Measurements from ENCODE around the gene AGO3.
A peak's percentile ranks its signal among the peaks of the same experiment; 100 is the strongest.

The AGO3 gene

DNA sequence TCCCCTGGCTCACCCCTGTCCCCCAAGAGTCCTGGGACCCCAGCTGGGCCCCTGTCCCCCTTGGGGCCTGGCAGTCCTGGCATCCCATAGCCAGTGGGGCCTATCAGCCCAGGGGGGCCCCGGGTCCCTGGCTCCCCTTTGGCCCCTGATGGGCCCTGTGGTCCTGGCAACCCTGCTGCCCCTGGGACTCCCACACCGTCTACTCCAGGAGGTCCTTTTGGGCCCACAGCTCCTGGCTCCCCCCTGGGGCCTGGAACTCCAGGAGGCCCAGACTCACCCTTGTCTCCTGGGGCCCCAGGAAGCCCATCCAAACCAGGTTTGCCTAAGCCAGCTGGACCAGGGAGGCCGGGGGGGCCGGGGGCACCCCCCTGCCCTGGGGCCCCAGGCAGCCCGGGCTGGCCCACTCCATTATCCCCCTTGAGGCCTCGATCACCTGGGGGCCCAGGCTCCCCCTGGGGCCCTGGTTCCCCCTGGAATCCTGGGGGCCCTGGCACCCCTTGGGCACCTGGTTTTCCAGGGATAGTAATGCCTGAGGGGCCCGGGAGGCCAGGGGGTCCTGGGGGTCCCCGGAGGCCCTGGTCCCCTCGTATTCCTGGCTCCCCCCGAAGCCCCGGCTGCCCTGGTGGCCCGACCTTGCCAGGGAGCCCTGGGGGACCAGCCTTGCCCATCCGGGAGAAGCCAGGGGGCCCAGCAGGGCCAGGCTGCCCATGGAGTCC is 167.9 kb downstream of the AGO3 start:
- no peak for DNase-seq

DNA sequence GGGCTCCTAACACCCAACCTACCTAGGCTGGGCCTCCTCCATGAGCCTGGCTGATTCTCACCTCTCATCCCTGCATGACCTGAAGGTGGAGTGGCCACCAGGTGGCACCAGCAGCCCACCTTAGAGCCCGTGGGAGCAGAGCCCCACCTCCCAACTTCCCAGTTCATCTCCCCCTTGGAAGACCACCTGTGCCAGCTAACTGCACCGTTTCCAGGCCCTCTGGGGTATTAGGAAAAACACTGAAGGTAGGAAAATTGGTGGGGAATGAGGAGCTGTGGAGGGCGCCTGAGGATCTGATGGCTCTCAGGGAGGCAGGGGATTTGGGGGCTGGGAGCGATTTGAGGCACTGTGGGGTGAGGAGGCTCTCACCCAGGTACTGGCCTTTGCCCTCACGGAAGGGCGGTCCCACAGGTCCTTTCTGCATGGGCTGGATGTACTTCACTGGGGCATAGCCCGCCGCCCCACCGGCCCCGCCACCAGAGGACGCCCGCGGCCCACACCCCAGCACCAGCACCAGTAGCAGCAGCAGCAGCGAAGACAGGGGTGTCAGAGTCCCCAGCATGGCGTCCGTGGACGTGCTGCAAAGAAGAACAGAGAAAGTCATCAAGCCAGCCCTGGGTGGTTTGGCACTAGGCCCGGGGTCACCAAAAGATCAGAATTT is 168.9 kb downstream of the AGO3 start:
- DNase-seq: peak; percentile 61

GRCh38 chr1:36100376-36100775 is 169.5 kb downstream of the AGO3 start:
- no peak for DNase-seq

GRCh38 chr1:36101546-36101945 is 170.6 kb downstream of the AGO3 start:
- no peak for DNase-seq

DNA sequence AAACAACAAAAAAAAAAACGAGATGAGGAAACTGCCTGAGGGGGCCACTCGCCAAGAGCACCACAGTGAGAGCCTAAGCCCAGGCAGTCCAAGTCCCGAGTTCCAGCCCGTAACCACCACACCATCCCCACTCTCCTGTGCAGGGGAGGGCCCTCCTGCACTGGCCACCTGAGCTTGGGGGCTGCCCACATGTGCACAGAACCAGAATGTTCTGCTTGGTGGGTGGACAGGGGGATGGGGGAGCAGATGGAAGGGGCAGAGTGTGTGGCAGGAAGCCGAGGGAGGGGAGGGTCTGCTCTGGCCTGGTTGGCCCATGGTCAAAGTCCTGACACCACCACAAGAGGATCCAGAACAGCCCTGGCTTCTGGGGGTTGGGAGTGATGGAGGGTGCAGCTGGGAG is 175.4 kb downstream of the AGO3 start:
- no peak for DNase-seq

DNA sequence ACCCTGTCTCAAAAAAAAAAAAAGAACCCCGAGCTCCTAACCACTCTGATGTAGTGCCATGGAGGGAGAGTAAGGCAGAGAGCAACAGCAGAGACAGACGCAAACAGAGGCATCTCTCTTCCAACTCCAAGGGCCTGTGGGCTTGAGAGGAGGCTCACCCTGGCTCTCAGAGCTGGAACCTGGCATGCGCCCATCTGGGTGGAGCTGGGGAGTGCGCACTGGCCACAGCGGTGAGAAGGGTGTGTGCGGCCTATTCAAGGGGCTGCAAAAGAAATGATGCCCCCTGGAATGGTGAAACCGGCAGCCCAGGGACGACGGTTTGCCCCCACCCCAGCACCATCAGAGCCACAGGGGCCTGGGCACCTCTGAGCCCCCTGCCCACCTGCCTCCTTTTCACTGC is 176.5 kb downstream of the AGO3 start:
- no peak for DNase-seq

- no peak for DNase-seq
Measured at GRCh38 chr1:36108314-36108713, 177.4 kb downstream of the AGO3 start.

DNA sequence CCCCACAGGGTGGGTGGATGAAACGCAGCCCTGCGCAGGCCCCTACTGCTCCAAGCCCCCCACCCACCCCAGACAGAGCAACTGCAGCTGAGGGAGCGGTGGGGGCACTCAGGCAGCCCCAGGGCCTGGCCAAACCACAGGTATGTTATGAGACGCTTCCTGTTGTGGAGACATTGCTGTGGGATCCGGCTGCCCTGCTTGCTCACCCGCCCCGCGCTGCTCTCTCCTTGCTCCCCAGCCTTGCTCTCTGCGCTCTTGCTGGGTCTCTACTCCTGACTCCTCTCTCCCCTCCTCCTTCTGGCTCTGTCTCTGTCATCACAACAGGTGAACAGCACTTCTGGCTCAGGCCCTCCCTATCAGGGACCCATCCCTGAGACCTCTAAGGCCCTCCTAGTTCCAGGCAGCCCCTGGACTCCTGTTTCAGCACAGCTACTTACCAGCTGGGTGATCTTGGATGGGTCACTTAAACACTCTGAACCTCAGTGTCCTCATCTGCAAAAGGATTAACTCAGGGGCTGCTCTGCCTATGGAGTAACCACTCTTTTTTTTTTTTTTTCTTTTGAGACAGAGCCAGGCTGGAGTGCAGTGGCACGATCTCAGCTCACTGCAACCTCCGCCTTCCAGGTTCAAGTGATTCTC is 178.3 kb downstream of the AGO3 start:
- DNase-seq: no peak

DNA sequence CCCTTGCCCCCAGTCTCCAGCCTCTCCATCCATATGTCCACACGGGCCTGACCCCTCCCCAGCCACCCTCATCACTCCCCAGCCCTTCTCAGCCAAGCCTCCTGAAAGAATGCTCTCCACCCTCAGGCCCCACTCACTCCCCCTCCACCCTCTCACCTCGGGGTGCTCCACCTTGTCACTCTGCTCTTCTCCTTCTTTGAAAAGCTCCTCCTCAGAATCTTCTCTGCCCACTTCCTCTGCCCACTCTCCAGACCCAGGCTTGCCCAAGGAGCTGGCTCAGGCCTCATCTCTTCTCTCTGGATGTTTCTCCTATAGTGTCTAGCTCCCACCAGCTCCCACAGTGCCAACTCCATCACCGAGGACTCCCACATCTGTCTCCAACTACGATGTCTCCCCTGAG is 180.2 kb downstream of the AGO3 start:
- no peak for DNase-seq

- DNase-seq: no peak
Measured at GRCh38 chr1:36112823-36113222, 181.9 kb downstream of the AGO3 start.

DNA sequence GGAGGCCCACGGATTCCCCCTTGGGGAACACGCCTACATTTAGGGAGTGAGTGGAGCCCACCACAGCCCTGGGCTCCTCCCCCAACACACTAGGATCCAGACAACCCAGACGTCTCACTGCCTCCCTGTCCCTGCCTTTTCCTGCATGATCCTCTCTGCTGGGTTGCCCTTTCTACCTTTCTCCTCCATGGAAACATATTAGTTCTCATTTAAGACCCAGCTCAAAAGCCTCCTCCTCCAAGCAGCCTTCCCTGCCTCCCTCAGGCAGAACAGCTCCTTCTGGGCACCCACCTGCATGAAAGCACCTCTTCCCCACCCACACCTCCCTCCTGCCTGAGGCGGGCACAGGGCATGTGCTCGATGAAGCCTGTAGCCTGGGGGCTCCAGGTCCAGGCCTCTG is 183.5 kb downstream of the AGO3 start:
- no peak for DNase-seq

DNA sequence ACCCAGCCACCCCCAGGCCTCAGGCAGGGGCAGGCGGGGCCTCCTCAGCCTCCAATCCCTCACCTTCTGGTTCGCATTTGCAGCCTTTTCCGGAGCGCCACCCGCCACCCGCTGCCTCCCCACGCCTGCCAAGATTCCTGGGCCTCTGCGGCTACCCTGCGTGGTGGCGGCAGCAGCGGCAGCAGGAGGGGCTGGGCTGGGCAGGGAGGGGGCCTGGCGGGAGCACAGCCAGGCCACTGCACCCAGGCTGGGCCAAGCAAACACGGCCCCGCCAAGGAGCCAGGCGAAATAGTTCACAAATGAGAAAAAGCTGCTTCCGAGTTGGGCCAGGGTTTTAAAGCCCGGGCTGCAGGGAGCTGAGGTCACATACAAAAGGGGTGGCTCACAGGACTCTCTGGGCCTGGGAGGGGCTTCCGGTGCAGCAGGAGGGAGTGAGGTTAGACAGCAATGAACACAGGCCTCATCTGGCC is 184.3 kb downstream of the AGO3 start:
- no peak for DNase-seq

DNA sequence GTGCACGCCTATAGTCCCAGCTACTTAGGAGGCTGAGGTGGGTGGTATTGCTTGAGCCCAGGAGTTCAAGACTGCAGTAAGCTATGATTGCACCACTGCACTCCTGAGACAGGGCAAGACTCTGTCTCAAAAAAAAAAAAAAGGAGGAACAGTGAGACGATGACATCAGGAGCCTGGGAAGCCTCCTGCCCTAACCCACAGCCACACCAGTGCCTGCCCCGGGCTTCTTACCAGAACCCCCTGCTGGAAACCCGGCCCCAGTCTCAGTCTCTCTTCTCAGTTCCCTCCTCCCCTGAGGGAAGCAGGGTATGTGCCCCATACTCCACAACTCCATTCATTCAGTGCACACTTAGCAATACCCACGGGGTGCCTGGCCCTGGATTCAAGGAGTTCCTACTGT is 185.0 kb downstream of the AGO3 start:
- no peak for DNase-seq

DNA sequence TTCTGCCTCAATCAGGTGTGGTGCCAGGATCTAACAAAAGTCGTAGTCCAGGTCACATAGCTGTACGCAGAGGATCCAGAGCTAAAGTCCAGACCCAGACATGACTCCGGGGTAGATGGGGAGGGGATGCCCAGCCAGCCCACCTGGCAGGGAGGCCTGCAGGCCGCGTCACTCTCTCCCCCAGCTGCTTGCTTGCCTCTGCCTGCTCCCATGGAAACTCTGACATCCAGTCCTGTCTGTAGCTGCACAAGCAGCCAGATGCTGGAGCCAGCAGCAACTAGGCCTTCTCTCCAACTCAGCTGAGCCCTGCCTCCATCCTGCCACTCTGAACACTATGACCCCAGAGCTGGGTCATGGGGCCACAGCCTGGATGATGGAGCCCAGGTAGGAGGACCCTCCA is 186.0 kb downstream of the AGO3 start:
- DNase-seq: no peak

- DNase-seq: no peak
Measured at GRCh38 chr1:36118447-36119204, 187.7 kb downstream of the AGO3 start.

- DNase-seq: no peak
Measured at GRCh38 chr1:36119456-36119855, 188.6 kb downstream of the AGO3 start.
